CD4-positive, alpha-beta T cell (primary cell): ENCODE data around the gene TRIM40. TPM values are rescaled to one million over a fixed set of nuclear protein-coding genes. Genes with fewer than 3 reads are reported as not detected.

Experiments used
- ATAC-seq: fragments of 200-7000 bp; cut with Tn5 transposase; one replicate; pipeline ENCODE4 v1.10.0; 2022; ENCODE audit warnings: mild to moderate bottlenecking; ENCODE audit not compliant: poor library complexity
- CTCF ChIA-PET: fragments of 350-600 bp; sonication (Branson Sonifier 250); formaldehyde crosslinking; loops from one replicate; lab custom pipeline; 2021; ENCODE audit warnings: antibody characterized with exemption, inconsistent platforms; lab: Charles Lee
- POLR2A ChIA-PET: fragments of 350-600 bp; sonication (Branson Sonifier 250); formaldehyde crosslinking; loops from one replicate; lab custom pipeline; 2021; ENCODE audit warnings: antibody characterized with exemption, inconsistent platforms; lab: Charles Lee
- DNase-seq, 14 experiments: peaks; one replicate each; pipeline ENCODE4 v3.0.0-alpha.2; 2013 to 2020; ENCODE audit warnings: mixed read lengths in 2 of 14
- H3K27ac ChIP-seq, 2 donors: one replicate each; pipeline versions ENCODE4 v1.5.1 to v1.7.0; 2013; ENCODE audit warnings: low read length in 2 of 2, low read depth in 1 of 2, mild to moderate bottlenecking in 1 of 2
- H3K27me3 ChIP-seq, 2 experiments: 1 replicate in 1 of 2; 2 replicates in 1 of 2; pipeline versions ENCODE4 v1.6.1 to v1.7.0; 2013; ENCODE audit warnings: low read length in 2 of 2, control low read depth in 1 of 2, mild to moderate bottlenecking in 1 of 2, moderate library complexity in 1 of 2; ENCODE audit not compliant: insufficient read depth in 2 of 2, control insufficient read depth in 1 of 2
- H3K36me3 ChIP-seq: one replicate; pipeline ENCODE4 v1.6.1; 2013; ENCODE audit warnings: low read length, control low read depth; ENCODE audit not compliant: insufficient read depth
- H3K4me1 ChIP-seq: one replicate; pipeline ENCODE4 v1.6.1; 2013; ENCODE audit warnings: low read length, control low read depth; ENCODE audit not compliant: insufficient read depth
- H3K4me3 ChIP-seq: one replicate; pipeline ENCODE4 v1.5.1; 2013; ENCODE audit warnings: mild to moderate bottlenecking, low read length, moderate library complexity
- H3K9me3 ChIP-seq, 2 experiments: 1 replicate in 1 of 2; 2 replicates in 1 of 2; pipeline versions ENCODE4 v1.6.1 to v1.7.0; 2013; ENCODE audit warnings: low read length in 2 of 2, mild to moderate bottlenecking in 2 of 2, control low read depth in 1 of 2, moderate library complexity in 1 of 2; ENCODE audit not compliant: control insufficient read depth in 1 of 2, insufficient read depth in 1 of 2
- H3K27ac Mint-ChIP-seq: one replicate; pipeline ENCODE4 v1.8.0; 2020; ENCODE audit warnings: mixed read lengths
- H3K27me3 Mint-ChIP-seq: one replicate; pipeline ENCODE4 v1.8.0; 2021; ENCODE audit warnings: mixed read lengths
- H3K36me3 Mint-ChIP-seq: one replicate; pipeline ENCODE4 v1.8.0; 2021; ENCODE audit warnings: low read depth, mixed read lengths
- H3K4me1 Mint-ChIP-seq: one replicate; pipeline ENCODE4 v1.8.0; 2021; ENCODE audit warnings: low read depth, mixed read lengths
- H3K4me3 Mint-ChIP-seq: one replicate; pipeline ENCODE4 v1.8.0; 2020; ENCODE audit warnings: mild to moderate bottlenecking, mixed read lengths
- H3K9me3 Mint-ChIP-seq: one replicate; pipeline ENCODE4 v1.8.0; 2020; ENCODE audit warnings: mixed read lengths
- intact Hi-C, 2 experiments: fragments of 100-400 bp; cut with DNase I in 1 of 2; cut with micrococcal nuclease in 1 of 2; formaldehyde crosslinking; loops; one replicate each; pipeline versions ENCODE4 v1.15.1 to v1.9.0; 2023 to 2025; cut with DNase I, micrococcal nuclease
- polyA plus RNA-seq, 2 donors: library from polyadenylated mRNA; unstranded; fragments of 120-200 nt; gene quantifications; one replicate each; pipeline ENCODE4 v1.2.1, GENCODE V29; 2013
- total RNA-seq, 174 experiments: library from RNA in 2 of 174; stranded (reverse) in 2 of 174; gene quantifications; one replicate each; pipeline ENCODE4 v1.2.3 and lab custom pipeline; 2021 to 2026
- TF ChIP-seq, protein P1 (sequence below): fragments of 200-600 bp; IDR thresholded peaks from one replicate; pipeline ENCODE4 v1.8.0; 2022; ENCODE audit warnings: antibody characterized with exemption, mild to moderate bottlenecking

Gene TRIM40
- total RNA-seq (not detected), total RNA-seq (lab: John Stamatoyannopoulos, UW) (0 to 0.21 (median 0) reads per million in 172 experiments)
- not detected for polyA plus RNA-seq (2013, experiment 1 of 2)
- polyA plus RNA-seq (2013, experiment 2 of 2) = not detected

DNA sequence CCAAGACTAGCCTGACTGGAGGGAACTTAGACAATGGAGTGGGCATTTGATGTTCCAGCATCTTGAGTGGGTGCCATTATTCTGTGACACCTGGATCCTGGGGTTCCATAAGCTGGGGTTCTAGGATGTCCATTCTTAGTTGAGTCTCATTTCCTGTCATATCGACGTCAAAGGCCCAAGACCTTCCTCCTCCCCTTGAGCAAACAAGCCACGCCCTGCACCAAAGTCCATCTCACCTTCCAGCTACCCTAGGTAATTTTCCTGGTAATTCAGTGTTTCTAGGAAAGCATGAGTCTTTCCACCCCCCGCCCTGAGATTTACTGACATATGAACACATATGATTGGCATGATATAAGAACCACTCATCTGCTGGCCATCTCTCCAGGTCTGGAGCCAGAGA is at the start of gene TRIM40:
Gene TRIM40 (plus strand): TSS at position 384 of the 400 bp plus-strand sequence. CDS start 897 bp downstream, outside the sequence.
- Mint-ChIP-seq H3K9me3 (no peaks in the 10 kb centered on the region), H3K27me3 (peaks cover 58% of the 10 kb centered on the region), H3K4me3 (no peak within 1 kb of the TSS), H3K36me3 (no peaks in the 10 kb centered on the region), H3K27ac (no peak within 1 kb of the TSS), H3K4me1 (peaks cover 4% of the 10 kb centered on the region)
- DNase-seq (no peak), ATAC-seq (no peak)
- intact Hi-C loops = no loop called here
- Histone ChIP-seq H3K4me1 (peaks cover 2% of the 10 kb centered on the region), H3K36me3 (no peaks in the 10 kb centered on the region), H3K27ac (no peak within 1 kb of the TSS), H3K4me3 (no peak within 1 kb of the TSS), H3K27me3 (peaks cover 15 to 23% of the 10 kb centered on the region in 2 experiments), H3K9me3 (no peaks in the 10 kb centered on the region)
- TF ChIP-seq, protein P1, sequence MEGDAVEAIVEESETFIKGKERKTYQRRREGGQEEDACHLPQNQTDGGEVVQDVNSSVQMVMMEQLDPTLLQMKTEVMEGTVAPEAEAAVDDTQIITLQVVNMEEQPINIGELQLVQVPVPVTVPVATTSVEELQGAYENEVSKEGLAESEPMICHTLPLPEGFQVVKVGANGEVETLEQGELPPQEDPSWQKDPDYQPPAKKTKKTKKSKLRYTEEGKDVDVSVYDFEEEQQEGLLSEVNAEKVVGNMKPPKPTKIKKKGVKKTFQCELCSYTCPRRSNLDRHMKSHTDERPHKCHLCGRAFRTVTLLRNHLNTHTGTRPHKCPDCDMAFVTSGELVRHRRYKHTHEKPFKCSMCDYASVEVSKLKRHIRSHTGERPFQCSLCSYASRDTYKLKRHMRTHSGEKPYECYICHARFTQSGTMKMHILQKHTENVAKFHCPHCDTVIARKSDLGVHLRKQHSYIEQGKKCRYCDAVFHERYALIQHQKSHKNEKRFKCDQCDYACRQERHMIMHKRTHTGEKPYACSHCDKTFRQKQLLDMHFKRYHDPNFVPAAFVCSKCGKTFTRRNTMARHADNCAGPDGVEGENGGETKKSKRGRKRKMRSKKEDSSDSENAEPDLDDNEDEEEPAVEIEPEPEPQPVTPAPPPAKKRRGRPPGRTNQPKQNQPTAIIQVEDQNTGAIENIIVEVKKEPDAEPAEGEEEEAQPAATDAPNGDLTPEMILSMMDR = no peak
- ChIA-PET POLR2A (interaction anchor here (1.2 kb wide), 1 partner anchor 32 kb away, joined by 4 read pairs; no protein-coding TSS in a partner anchor), CTCF (interaction anchor here (8.2 kb wide), 1 partner anchor 32 kb away, joined by 198 read pairs; no protein-coding TSS in a partner anchor)

DNA sequence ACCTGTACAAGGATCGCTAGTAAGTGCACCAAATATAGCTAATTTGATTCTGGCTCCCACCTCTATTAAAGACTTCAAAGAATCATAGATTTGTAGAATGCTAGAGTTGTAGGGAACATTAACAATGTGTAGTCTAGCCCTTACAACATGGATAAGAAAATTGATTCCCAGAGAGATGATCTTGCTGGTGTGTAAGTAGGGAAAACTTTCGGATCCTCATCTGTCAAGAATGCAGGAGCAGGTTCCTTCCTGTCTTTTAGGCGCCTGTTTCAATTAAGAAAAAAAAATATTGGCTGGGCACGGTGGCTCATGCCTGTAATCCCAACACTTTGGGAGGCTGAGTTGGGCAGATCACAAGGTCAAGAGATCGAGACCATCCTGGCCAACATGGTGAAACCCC is 48.1 kb upstream of the TRIM40 start:
- no peak overlapping the region for H3K27ac ChIP-seq
- ChIA-PET CTCF (interaction anchor here (0.8 to 1.4 kb wide), 2 partner anchors 15 to 43 kb away, joined by 3 to 4 read pairs; no protein-coding TSS in a partner anchor), POLR2A (no interaction called here)
- Mint-ChIP-seq H3K27ac (no peak overlapping the region), H3K27me3 (peaks cover 64% of the 10 kb centered on the region), H3K4me3 (no peak overlapping the region), H3K36me3 (no peaks in the 10 kb centered on the region), H3K9me3 (no peaks in the 10 kb centered on the region), H3K4me1 (no peaks in the 10 kb centered on the region)
- H3K9me3 ChIP-seq = no peaks in the 10 kb centered on the region
- DNase-seq (no peak), ATAC-seq (no peak)
- H3K4me3 ChIP-seq = no peak overlapping the region
- intact Hi-C loops = no loop called here
- no peaks in the 10 kb centered on the region for H3K4me1 ChIP-seq
- H3K27me3 ChIP-seq = peaks cover 14 to 24% of the 10 kb centered on the region in 2 experiments
- no peaks in the 10 kb centered on the region for H3K36me3 ChIP-seq
- TF ChIP-seq, protein P1 = no peak

- H3K9me3 Mint-ChIP-seq = no peaks in the 10 kb centered on the region
- no peak overlapping the region for H3K4me3 ChIP-seq
- DNase-seq (no peak), ATAC-seq (no peak)
- intact Hi-C loops = no loop called here
- H3K4me3 Mint-ChIP-seq = no peak overlapping the region
- peaks cover 19 to 31% of the 10 kb centered on the region in 2 experiments for H3K27me3 ChIP-seq
- no peak overlapping the region for H3K27ac ChIP-seq
- H3K27ac Mint-ChIP-seq = no peak overlapping the region
- no peaks in the 10 kb centered on the region for H3K36me3 ChIP-seq
- H3K4me1 ChIP-seq = no peaks in the 10 kb centered on the region
- POLR2A ChIA-PET = no interaction called here
- no peaks in the 10 kb centered on the region for H3K36me3 Mint-ChIP-seq
- no peaks in the 10 kb centered on the region for H3K4me1 Mint-ChIP-seq
- peaks cover 88% of the 10 kb centered on the region for H3K27me3 Mint-ChIP-seq
- CTCF ChIA-PET = no interaction called here
- no peaks in the 10 kb centered on the region for H3K9me3 ChIP-seq
- TF ChIP-seq, protein P1 = no peak
These were observed 44.2 kb upstream of the TRIM40 start for GRCh38 chr6:30091577-30092381.
